Measurements from ENCODE around the gene ANGPTL3. TPM values are rescaled to one million over a fixed set of nuclear protein-coding genes. Genes with fewer than 3 reads are reported as not detected.

Gene ANGPTL3
- total and polyA plus RNA-seq, 2 of the 13 experiments (the other 11 are each of a cell fraction or from before 2014, with no cell fraction given) = 0.40 to 0.51 TPM

GRCh38 chr1:62612770-62613169 lies 15.4 kb downstream of the ANGPTL3 start:
- in situ Hi-C loops (cut with HindIII; ENCODE audit: extremely low pct_ligation_motif_present, low pct_unique_long_range_greater_than_20kb) = no loop called here
- intact Hi-C loops (cut with micrococcal nuclease; ENCODE audit: unreplicated experiment) = no loop called here
- TF ChIP-seq ZNF280D (CRISPR knock-in tag; IDR thresholded peaks at IDR 0.05) = no peak
- no peak for FAIRE-seq
- Histone ChIP-seq H2AFZ (ENCODE audit: low read length) (no peak overlapping the region), H3K9ac (ENCODE audit: insufficient read depth, low read depth, low read length) (no peak overlapping the region), H3K4me1 (ENCODE audit: insufficient read depth, low read length) (peaks cover 38% of the 10 kb centered on the region), H3K4me3 (replicated peaks in 1 of 3; ENCODE audit: insufficient read depth in 1 of 3, low read depth in 2 of 3, low read length in 3 of 3) (no peak overlapping the region), H3K79me2 (ENCODE audit: insufficient read depth, low read length) (no peaks in the 10 kb centered on the region), H3K4me2 (ENCODE audit: low read depth, low read length) (no peak overlapping the region), H3K27ac (ENCODE audit: extremely low read length, insufficient read depth, low read length) (no peak overlapping the region), H4K20me1 (ENCODE audit: insufficient read depth, low read length) (no peaks in the 10 kb centered on the region), H3K36me3 (replicated peaks in 1 of 2; ENCODE audit: control insufficient read depth in 1 of 2, insufficient read depth in 2 of 2, low read length in 2 of 2) (peaks cover 1 to 25% of the 10 kb centered on the region in 2 experiments; a peak in 4 of 5 replicates), H3K27me3 (ENCODE audit: control insufficient read depth in 1 of 2, insufficient read depth in 2 of 2, low read length in 2 of 2) (no peaks in the 10 kb centered on the region), H3K9me3 (ENCODE audit: low read length) (no peaks in the 10 kb centered on the region)
- 94% methylated on average over 2 of the region's 2 CpGs for WGBS (ENCODE audit: low lambda C conversion rate)
- BruUV-seq (replicated peaks) = no TSS peak
- ChIA-PET POLR2A (no interaction called here), CTCF (ENCODE audit: low intra/inter-chr PET ratio, low total read pairs) (no interaction called here)
- no peak for DNase-seq (ENCODE audit: low spot score)
- ATAC-seq = no peak

- H3K36me3 ChIP-seq (replicated peaks in 1 of 2; ENCODE audit: control insufficient read depth in 1 of 2, insufficient read depth in 2 of 2, low read length in 2 of 2) = peaks cover 1 to 31% of the 10 kb centered on the region in 2 experiments; a peak in 4 of 5 replicates
- ChIA-PET POLR2A (no interaction called here), CTCF (ENCODE audit: low intra/inter-chr PET ratio, low total read pairs) (no interaction called here)
- H2AFZ ChIP-seq (ENCODE audit: low read length) = no peak overlapping the region
- H3K27me3 ChIP-seq (ENCODE audit: control insufficient read depth in 1 of 2, insufficient read depth in 2 of 2, low read length in 2 of 2) = no peaks in the 10 kb centered on the region
- 94% methylated on average over 5 of the region's 5 CpGs for WGBS (ENCODE audit: low lambda C conversion rate)
- no peaks in the 10 kb centered on the region for H3K79me2 ChIP-seq (ENCODE audit: insufficient read depth, low read length)
- in situ Hi-C loops (cut with HindIII; ENCODE audit: extremely low pct_ligation_motif_present, low pct_unique_long_range_greater_than_20kb) = no loop called here
- no peak overlapping the region for H3K27ac ChIP-seq (ENCODE audit: extremely low read length, insufficient read depth, low read length)
- DNase-seq (ENCODE audit: low spot score) (no peak), ATAC-seq (no peak), FAIRE-seq (no peak)
- no peak overlapping the region for H3K9ac ChIP-seq (ENCODE audit: insufficient read depth, low read depth, low read length)
- H3K4me2 ChIP-seq (ENCODE audit: low read depth, low read length) = no peak overlapping the region
- no TSS peak for BruUV-seq (replicated peaks)
- peaks cover 35% of the 10 kb centered on the region for H3K4me1 ChIP-seq (ENCODE audit: insufficient read depth, low read length)
- no peaks in the 10 kb centered on the region for H3K9me3 ChIP-seq (ENCODE audit: low read length)
- no peaks in the 10 kb centered on the region for H4K20me1 ChIP-seq (ENCODE audit: insufficient read depth, low read length)
- intact Hi-C loops (cut with micrococcal nuclease; ENCODE audit: unreplicated experiment) = no loop called here
- no peak overlapping the region for H3K4me3 ChIP-seq (replicated peaks in 1 of 3; ENCODE audit: insufficient read depth in 1 of 3, low read depth in 2 of 3, low read length in 3 of 3)
- TF ChIP-seq HMGXB3 (CRISPR knock-in tag; IDR thresholded peaks at IDR 0.05; ENCODE audit: borderline replicate concordance) = no peak
- TF ChIP-seq NFKB2 (CRISPR knock-in tag; IDR thresholded peaks at IDR 0.05; ENCODE audit: borderline replicate concordance) = no peak
- no peak for TF ChIP-seq KLF15 (CRISPR knock-in tag; IDR thresholded peaks at IDR 0.05; ENCODE audit: borderline replicate concordance)
- no peak for TF ChIP-seq ZHX1 (CRISPR knock-in tag; IDR thresholded peaks at IDR 0.05; ENCODE audit: low read depth)
- TF ChIP-seq JUND (CRISPR knock-in tag; IDR thresholded peaks at IDR 0.05) = no peak
- no peak for TF ChIP-seq MYNN (CRISPR knock-in tag; IDR thresholded peaks at IDR 0.05; ENCODE audit: low read depth)
- TF ChIP-seq ZNF777 (CRISPR knock-in tag; IDR thresholded peaks at IDR 0.05) = no peak
Observed at GRCh38 chr1:62613325-62613727, 16.0 kb downstream of the ANGPTL3 start.
